GM06990 (cell line): ENCODE data around the gene GBX2.
"Not testable (repeated sequence)": the region's sequence is repeated elsewhere in the genome, so short reads cannot be mapped to it uniquely, and the experiment has no call there.

Experiments used
- DNase-seq: peaks from one replicate; pipeline ENCODE4 v3.0.0-alpha.2; 2011; ENCODE audit not compliant: insufficient read length; ENCODE audit errors: extremely low read depth
- H3K27me3 ChIP-seq: replicated peaks from 2 replicates; pipeline ENCODE4 v1.6.0; 2011; ENCODE audit warnings: low read length; ENCODE audit not compliant: control insufficient read depth, insufficient read depth
- H3K36me3 ChIP-seq: 2 replicates; pipeline ENCODE4 v1.5.1; 2011; ENCODE audit warnings: low read length; ENCODE audit not compliant: control insufficient read depth, insufficient read depth
- H3K4me3 ChIP-seq: replicated peaks from 2 replicates; pipeline ENCODE4 v1.5.1; 2011; ENCODE audit warnings: low read depth, mild to moderate bottlenecking, control low read depth, low read length
- CTCF ChIP-seq: IDR thresholded peaks from 2 replicates; pipeline ENCODE4 v1.5.1; 2011; ENCODE audit warnings: low read length, control low read depth, mild to moderate bottlenecking, inconsistent platforms; ENCODE audit not compliant: insufficient read depth, poor library complexity, severe bottlenecking

Gene GBX2

GRCh38 chr2:236146436-236146835 is 21.8 kb downstream of the GBX2 start:
- no peak overlapping the region for H3K4me3 ChIP-seq
- H3K36me3 ChIP-seq = no peaks in the 10 kb centered on the region
- H3K27me3 ChIP-seq = no peaks in the 10 kb centered on the region
- no peak for DNase-seq
- no peak for TF ChIP-seq CTCF

- no peaks in the 10 kb centered on the region for H3K27me3 ChIP-seq
- no peak for TF ChIP-seq CTCF
- no peaks in the 10 kb centered on the region for H3K36me3 ChIP-seq
- no peak for DNase-seq
- no peak overlapping the region for H3K4me3 ChIP-seq
Measured at GRCh38 chr2:236143811-236144210, 24.4 kb downstream of the GBX2 start.

- DNase-seq, H3K36me3 ChIP-seq, H3K4me3 ChIP-seq, H3K27me3 ChIP-seq: not testable (repeated sequence)
Measured at GRCh38 chr2:236141616-236142015, 26.6 kb downstream of the GBX2 start.

- no peak for DNase-seq
- no peaks in the 10 kb centered on the region for H3K36me3 ChIP-seq
Measured at GRCh38 chr2:236137066-236137465, 31.1 kb downstream of the GBX2 start.

GRCh38 chr2:236136538-236136937 is 31.6 kb downstream of the GBX2 start:
- Histone ChIP-seq H3K36me3 (no peaks in the 10 kb centered on the region), H3K4me3 (no peak overlapping the region), H3K27me3 (no peaks in the 10 kb centered on the region)
- TF ChIP-seq CTCF = no peak
- DNase-seq = no peak

More at GRCh38 chr2:236137066-236137465, 31.1 kb downstream of the GBX2 start:
- Histone ChIP-seq H3K27me3 (no peaks in the 10 kb centered on the region), H3K4me3 (no peak overlapping the region)
- no peak for TF ChIP-seq CTCF

- H3K36me3 ChIP-seq = no peaks in the 10 kb centered on the region
- H3K4me3 ChIP-seq = no peak overlapping the region
- DNase-seq = no peak
- TF ChIP-seq CTCF = no peak
- H3K27me3 ChIP-seq = no peaks in the 10 kb centered on the region
Measured at GRCh38 chr2:236133410-236134012, 34.7 kb downstream of the GBX2 start.
